Fibroblast of lung (primary cell): ENCODE measurements around the gene CYP4F8. TPM values are rescaled to one million over a fixed set of nuclear protein-coding genes. Genes with fewer than 3 reads are reported as not detected.

Experiments used
- DNase-seq, 2 donors: peaks; one replicate each; pipeline versions ENCODE4 v3.0.0 to v3.0.0-alpha.2; 2010; ENCODE audit warnings: low read depth in 2 of 2
- H2AFZ ChIP-seq: 2 replicates; pipeline ENCODE4 v1.5.1; 2012; ENCODE audit warnings: low read length, control low read depth, inconsistent platforms
- H3K27ac ChIP-seq: 2 replicates; pipeline ENCODE4 v1.5.1; 2011; ENCODE audit warnings: low read length, control low read depth; ENCODE audit not compliant: insufficient read depth
- H3K27me3 ChIP-seq: 2 replicates; pipeline ENCODE4 v1.5.1; 2011; ENCODE audit warnings: mild to moderate bottlenecking, low read length; ENCODE audit not compliant: control insufficient read depth, insufficient read depth
- H3K36me3 ChIP-seq: 2 replicates; pipeline ENCODE4 v1.5.1; 2011; ENCODE audit warnings: low read length; ENCODE audit not compliant: control insufficient read depth, insufficient read depth
- H3K4me1 ChIP-seq: 2 replicates; pipeline ENCODE4 v1.5.1; 2011; ENCODE audit warnings: low read length; ENCODE audit not compliant: control insufficient read depth, insufficient read depth; ENCODE audit errors: extremely low read depth
- H3K4me2 ChIP-seq: 2 replicates; pipeline ENCODE4 v1.5.1; 2011; ENCODE audit warnings: low read length, control low read depth; ENCODE audit not compliant: insufficient read depth; ENCODE audit errors: extremely low read depth
- H3K4me3 ChIP-seq, 4 experiments: fragments of 200-600 bp in 1 of 4; sonication (generic) in 1 of 4; replicated peaks in 1 of 4; 2 replicates each; pipeline ENCODE4 v1.5.1; 2011 to 2016; ENCODE audit warnings: low read length in 4 of 4, low read depth in 3 of 4, mild to moderate bottlenecking in 3 of 4, control low read depth in 2 of 4, inconsistent platforms in 1 of 4, mixed read lengths in 1 of 4; ENCODE audit not compliant: insufficient read depth in 1 of 4; ENCODE audit errors: control extremely low read depth in 1 of 4
- H3K79me2 ChIP-seq: 2 replicates; pipeline ENCODE4 v1.5.1; 2012; ENCODE audit warnings: mild to moderate bottlenecking, low read length, inconsistent platforms; ENCODE audit not compliant: control insufficient read depth, insufficient read depth
- H3K9ac ChIP-seq: 2 replicates; pipeline ENCODE4 v1.5.1; 2011; ENCODE audit warnings: mild to moderate bottlenecking, low read length, control low read depth; ENCODE audit not compliant: insufficient read depth
- H3K9me3 ChIP-seq: 2 replicates; pipeline ENCODE4 v1.5.1; 2012; ENCODE audit warnings: low read depth, low read length; ENCODE audit not compliant: control insufficient read depth, insufficient read depth
- H4K20me1 ChIP-seq: 2 replicates; pipeline ENCODE4 v1.5.1; 2011; ENCODE audit warnings: low read length; ENCODE audit not compliant: control insufficient read depth, insufficient read depth; ENCODE audit errors: extremely low read depth
- EZH2 ChIP-seq: IDR thresholded peaks from 2 replicates; pipeline ENCODE4 v1.5.1; 2012; ENCODE audit warnings: low read length, control low read depth, mild to moderate bottlenecking; ENCODE audit errors: missing control alignments
- polyA plus RNA-seq, 2 donors: library from polyadenylated mRNA; depleted of rRNA in 1 of 2; stranded (reverse) in 1 of 2; unstranded in 1 of 2; fragments of >200 nt; gene quantifications; 2 replicates each; pipeline ENCODE4 v1.2.1, GENCODE V29; 2011 to 2012; ENCODE audit warnings: missing spikeins in 1 of 2
- total RNA-seq: library from RNA; depleted of rRNA; stranded (reverse); fragments of >200 nt; gene quantifications from 2 replicates; pipeline ENCODE4 v1.2.1, GENCODE V29; 2014
- TF ChIP-seq, protein P1 (sequence below), 2 donors: IDR thresholded peaks in 1 of 2; conservative IDR thresholded peaks in 1 of 2; 1 replicate in 1 of 2; 2 replicates in 1 of 2; pipeline ENCODE4 v1.5.1; 2011 to 2012; ENCODE audit warnings: low read length in 2 of 2, control low read depth in 1 of 2, inconsistent platforms in 1 of 2, low read depth in 1 of 2, mild to moderate bottlenecking in 1 of 2

CYP4F8 gene
- total and polyA plus RNA-seq, 2 donors (not counting 1 experiment from before 2014, with no cell fraction given) = not detected

DNA sequence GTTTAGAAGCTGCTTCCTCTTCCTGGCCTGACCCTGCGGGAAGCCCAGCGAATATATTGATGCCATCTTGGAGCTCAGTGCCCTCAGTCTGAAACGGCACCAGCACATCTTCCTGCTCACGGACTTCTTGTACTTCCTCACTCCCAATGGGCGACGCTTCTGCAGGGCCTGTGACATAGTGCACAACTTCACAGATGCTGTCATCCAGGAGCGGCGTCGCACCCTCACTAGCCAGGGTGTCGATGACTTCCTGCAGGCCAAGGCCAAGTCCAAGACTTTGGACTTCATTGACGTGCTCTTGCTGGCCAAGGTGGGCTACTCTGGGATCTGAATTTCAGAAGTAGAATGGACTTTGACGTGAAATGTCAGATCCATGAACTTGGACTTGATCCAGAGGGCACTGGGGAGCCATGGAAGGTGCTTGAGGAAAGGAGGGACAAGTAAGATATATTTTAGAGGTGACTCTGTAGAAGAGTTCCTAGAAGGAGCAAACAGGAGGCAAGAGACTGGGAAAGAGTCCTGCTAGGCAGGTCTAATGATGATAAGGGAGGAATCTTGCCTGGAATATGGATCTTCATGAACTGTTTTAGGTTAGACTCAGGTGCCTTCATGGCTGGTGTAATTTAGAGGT is 38.4 kb upstream of the CYP4F8 start:
- H4K20me1 ChIP-seq = no peaks in the 10 kb centered on the region
- TF ChIP-seq, protein P1, sequence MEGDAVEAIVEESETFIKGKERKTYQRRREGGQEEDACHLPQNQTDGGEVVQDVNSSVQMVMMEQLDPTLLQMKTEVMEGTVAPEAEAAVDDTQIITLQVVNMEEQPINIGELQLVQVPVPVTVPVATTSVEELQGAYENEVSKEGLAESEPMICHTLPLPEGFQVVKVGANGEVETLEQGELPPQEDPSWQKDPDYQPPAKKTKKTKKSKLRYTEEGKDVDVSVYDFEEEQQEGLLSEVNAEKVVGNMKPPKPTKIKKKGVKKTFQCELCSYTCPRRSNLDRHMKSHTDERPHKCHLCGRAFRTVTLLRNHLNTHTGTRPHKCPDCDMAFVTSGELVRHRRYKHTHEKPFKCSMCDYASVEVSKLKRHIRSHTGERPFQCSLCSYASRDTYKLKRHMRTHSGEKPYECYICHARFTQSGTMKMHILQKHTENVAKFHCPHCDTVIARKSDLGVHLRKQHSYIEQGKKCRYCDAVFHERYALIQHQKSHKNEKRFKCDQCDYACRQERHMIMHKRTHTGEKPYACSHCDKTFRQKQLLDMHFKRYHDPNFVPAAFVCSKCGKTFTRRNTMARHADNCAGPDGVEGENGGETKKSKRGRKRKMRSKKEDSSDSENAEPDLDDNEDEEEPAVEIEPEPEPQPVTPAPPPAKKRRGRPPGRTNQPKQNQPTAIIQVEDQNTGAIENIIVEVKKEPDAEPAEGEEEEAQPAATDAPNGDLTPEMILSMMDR (conservative IDR thresholded peaks at IDR 0.05 in 1 of 2, IDR thresholded peaks at IDR 0.05 in 1 of 2; ENCODE audit: low read depth in 1 of 2, low read length in 2 of 2) = no peak
- TF ChIP-seq EZH2 = no peak
- DNase-seq = no peak
- H2AFZ ChIP-seq = no peak overlapping the region
- H3K27me3 ChIP-seq = no peaks in the 10 kb centered on the region
- no peak overlapping the region for H3K4me3 ChIP-seq
- H3K36me3 ChIP-seq = no peaks in the 10 kb centered on the region
- H3K27ac ChIP-seq = no peak overlapping the region
- no peaks in the 10 kb centered on the region for H3K9me3 ChIP-seq
- no peaks in the 10 kb centered on the region for H3K79me2 ChIP-seq
- H3K9ac ChIP-seq = no peak overlapping the region
- H3K4me1 ChIP-seq = no peaks in the 10 kb centered on the region
- no peak overlapping the region for H3K4me2 ChIP-seq

GRCh38 chr19:15577184-15577771 is 37.7 kb upstream of the CYP4F8 start:
- Histone ChIP-seq H3K4me1 (no peaks in the 10 kb centered on the region), H3K9ac (no peak overlapping the region), H4K20me1 (no peaks in the 10 kb centered on the region), H3K9me3 (no peaks in the 10 kb centered on the region), H3K27ac (no peak overlapping the region), H3K79me2 (no peaks in the 10 kb centered on the region), H3K36me3 (no peaks in the 10 kb centered on the region), H3K4me3 (no peak overlapping the region), H3K4me2 (no peak overlapping the region), H2AFZ (no peak overlapping the region), H3K27me3 (no peaks in the 10 kb centered on the region)
- TF ChIP-seq, protein P1 (conservative IDR thresholded peaks at IDR 0.05 in 1 of 2, IDR thresholded peaks at IDR 0.05 in 1 of 2; ENCODE audit: low read depth in 1 of 2, low read length in 2 of 2) = no peak
- no peak for TF ChIP-seq EZH2
- DNase-seq = no peak

DNA sequence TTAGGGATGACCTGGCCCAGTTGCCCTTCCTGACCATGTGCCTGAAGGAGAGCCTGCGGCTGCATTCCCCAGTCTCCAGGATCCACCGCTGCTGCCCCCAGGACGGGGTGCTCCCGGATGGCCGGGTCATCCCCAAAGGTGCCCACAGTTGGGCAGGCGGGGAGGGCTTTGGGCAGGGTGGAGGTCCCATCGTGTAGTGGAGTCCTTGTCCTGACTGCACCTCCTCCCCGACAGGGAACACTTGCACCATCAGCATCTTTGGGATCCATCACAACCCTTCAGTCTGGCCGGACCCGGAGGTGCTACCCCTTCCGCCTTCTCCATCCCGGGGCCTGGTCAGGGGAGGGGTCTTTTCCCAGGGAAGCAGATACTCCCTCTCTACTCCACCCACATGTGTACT is 31.7 kb upstream of the CYP4F8 start:
- no peak overlapping the region for H3K4me3 ChIP-seq
- no peak for TF ChIP-seq EZH2
- TF ChIP-seq, protein P1 (conservative IDR thresholded peaks at IDR 0.05 in 1 of 2, IDR thresholded peaks at IDR 0.05 in 1 of 2; ENCODE audit: low read depth in 1 of 2, low read length in 2 of 2) = no peak

More for the DNA sequence above, 31.7 kb upstream of the CYP4F8 start:
- Histone ChIP-seq H2AFZ (no peak overlapping the region), H4K20me1 (no peaks in the 10 kb centered on the region), H3K9me3 (no peaks in the 10 kb centered on the region), H3K79me2 (no peaks in the 10 kb centered on the region), H3K27ac (no peak overlapping the region), H3K9ac (no peak overlapping the region), H3K4me1 (no peaks in the 10 kb centered on the region), H3K27me3 (no peaks in the 10 kb centered on the region), H3K36me3 (no peaks in the 10 kb centered on the region), H3K4me2 (no peak overlapping the region)
- no peak for DNase-seq
